SK-N-SH (cell line): ENCODE data around the gene LSM4. TPM values are rescaled to one million over a fixed set of nuclear protein-coding genes. Genes with fewer than 3 reads are reported as not detected.

ENCODE experiments used
- CTCF ChIA-PET: fragments of 300-600, 350-600 bp; formaldehyde crosslinking; extraction: SDS; loops from one replicate; lab custom pipeline; 2021; lab: Yijun Ruan, JAX
- POLR2A ChIA-PET: fragments of 350-600 bp; sonication (Branson Sonifier 250); formaldehyde crosslinking; extraction: SDS; loops from one replicate; lab custom pipeline; 2020; ENCODE audit warnings: antibody characterized with exemption, inconsistent platforms; lab: Yijun Ruan, JAX
- DNase-seq: peaks from one replicate; pipeline ENCODE4 v3.0.0; 2012
- H2AFZ ChIP-seq: fragments of 200-600 bp; sonication (generic); 2 replicates; pipeline ENCODE4 v1.8.1; 2016; ENCODE audit warnings: antibody characterized with exemption, mild to moderate bottlenecking, low read depth
- H3F3A ChIP-seq: fragments of 200-600 bp; sonication (generic); replicated peaks from 2 replicates; pipeline ENCODE3; 2016; ENCODE audit warnings: antibody characterized with exemption, mild to moderate bottlenecking; ENCODE audit not compliant: insufficient read depth
- H3K27ac ChIP-seq, 2 experiments: fragments of 200-500 bp in 1 of 2; fragments of 200-600 bp in 1 of 2; sonication (Bioruptor generic) in 1 of 2; sonication (generic), shearing (Covaris generic) in 1 of 2; 2 replicates each; pipeline versions ENCODE4 v1.5.1 to v1.6.1; 2014 to 2016; ENCODE audit warnings: low read depth in 2 of 2, inconsistent platforms in 1 of 2, low read length in 1 of 2, mild to moderate bottlenecking in 1 of 2, mixed read lengths in 1 of 2
- H3K27me3 ChIP-seq: fragments of 200-600 bp; sonication (generic), shearing (Covaris generic); 2 replicates; pipeline ENCODE4 v1.6.1; 2016; ENCODE audit warnings: mixed run types; ENCODE audit not compliant: insufficient read depth
- H3K36me3 ChIP-seq, 2 experiments: fragments of 200-500 bp in 1 of 2; fragments of 200-600 bp in 1 of 2; sonication (Bioruptor generic) in 1 of 2; sonication (generic) in 1 of 2; replicated peaks in 1 of 2; 2 replicates each; pipeline versions ENCODE3 to v1.5.1; 2014 to 2016; ENCODE audit warnings: low read length in 1 of 2, mild to moderate bottlenecking in 1 of 2; ENCODE audit not compliant: insufficient read depth in 2 of 2, control insufficient read depth in 1 of 2
- H3K4me1 ChIP-seq, 2 experiments: fragments of 200-500 bp in 1 of 2; fragments of 200-600 bp in 1 of 2; sonication (Bioruptor generic) in 1 of 2; sonication (generic), shearing (Covaris generic) in 1 of 2; 2 replicates each; pipeline versions ENCODE4 v1.5.1 to v1.6.1; 2014 to 2016; ENCODE audit warnings: low read depth in 1 of 2, low read length in 1 of 2, mixed run types in 1 of 2; ENCODE audit not compliant: insufficient read depth in 2 of 2, control insufficient read depth in 1 of 2
- H3K4me2 ChIP-seq: fragments of 200-600 bp; sonication (generic), shearing (Covaris generic); 2 replicates; pipeline ENCODE4 v1.6.1; 2017; ENCODE audit warnings: mixed run types
- H3K4me3 ChIP-seq, 2 experiments: fragments of 200-500 bp in 1 of 2; fragments of 200-600 bp in 1 of 2; sonication (Bioruptor generic) in 1 of 2; sonication (generic), shearing (Covaris generic) in 1 of 2; 2 replicates each; pipeline versions ENCODE4 v1.5.1 to v1.8.1; 2014 to 2016; ENCODE audit warnings: low read depth in 2 of 2, inconsistent platforms in 1 of 2, low read length in 1 of 2, mild to moderate bottlenecking in 1 of 2, mixed read lengths in 1 of 2, moderate library complexity in 1 of 2
- H3K79me2 ChIP-seq: fragments of 200-600 bp; sonication (generic); 2 replicates; pipeline ENCODE4 v1.8.1; 2017; ENCODE audit warnings: mild to moderate bottlenecking; ENCODE audit not compliant: insufficient read depth
- H3K9ac ChIP-seq: fragments of 200-600 bp; sonication (generic); 2 replicates; pipeline ENCODE4 v1.6.1; 2017; ENCODE audit warnings: mixed run types
- H3K9me2 ChIP-seq: fragments of 200-600 bp; sonication (generic); 2 replicates; pipeline ENCODE4 v1.6.1; 2017; ENCODE audit warnings: mixed run types
- H3K9me3 ChIP-seq: fragments of 200-600 bp; sonication (generic); 2 replicates; pipeline ENCODE4 v1.6.1; 2017; ENCODE audit warnings: mixed run types, mild to moderate bottlenecking, moderate library complexity
- H4K20me1 ChIP-seq: fragments of 200-600 bp; sonication (generic); 2 replicates; pipeline ENCODE4 v1.6.1; 2017; ENCODE audit warnings: mild to moderate bottlenecking, mixed run types; ENCODE audit not compliant: insufficient read depth
- CTCF ChIP-seq: fragments of 200-600 bp; sonication (generic); IDR thresholded peaks from 2 replicates; pipeline ENCODE4 v1.6.1; 2017; ENCODE audit warnings: antibody characterized with exemption, mild to moderate bottlenecking, moderate library complexity
- ELF1 ChIP-seq: IDR thresholded peaks from 2 replicates; pipeline ENCODE4 v1.4.0; 2012
- EP300 ChIP-seq, 2 experiments: IDR thresholded peaks; 2 replicates each; pipeline versions ENCODE4 v1.4.0 to v1.6.1; 2012; ENCODE audit warnings: borderline replicate concordance in 1 of 2, low read depth in 1 of 2, low read length in 1 of 2
- EZH2phosphoT487 ChIP-seq: fragments of 200-600 bp; sonication (generic); IDR thresholded peaks from 2 replicates; pipeline ENCODE4 v1.6.1; 2017; ENCODE audit warnings: low read depth, mixed run types, mild to moderate bottlenecking, antibody characterized with exemption, moderate library complexity, borderline replicate concordance
- FOSL2 ChIP-seq: IDR thresholded peaks from 2 replicates; pipeline ENCODE4 v1.4.0; 2012; ENCODE audit warnings: low read depth, mild to moderate bottlenecking, moderate library complexity, borderline replicate concordance
- GABPA ChIP-seq: IDR thresholded peaks from 2 replicates; pipeline ENCODE4 v1.4.0; 2012; ENCODE audit warnings: low read depth, mild to moderate bottlenecking
- GATA2 ChIP-seq: sonication (generic); formaldehyde crosslinking; IDR thresholded peaks from 2 replicates; pipeline ENCODE4 v1.5.0; 2020; ENCODE audit warnings: mild to moderate bottlenecking, missing genetic modification reagents
- IRF3 ChIP-seq: fragments of 150-350 bp; IDR thresholded peaks from 2 replicates; pipeline ENCODE4 v1.6.1; 2016; ENCODE audit warnings: mild to moderate bottlenecking, low read depth, low read length
- MAX ChIP-seq: IDR thresholded peaks from 2 replicates; pipeline ENCODE4 v1.4.0; 2012; ENCODE audit warnings: low read depth
- MEF2A ChIP-seq: IDR thresholded peaks from 2 replicates; pipeline ENCODE4 v1.4.0; 2012; ENCODE audit warnings: low read depth, borderline replicate concordance
- PBX3 ChIP-seq: IDR thresholded peaks from 2 replicates; pipeline ENCODE4; 2012
- POLR2AphosphoS5 ChIP-seq: IDR thresholded peaks from 2 replicates; pipeline ENCODE4 v1.6.1; 2012; ENCODE audit warnings: low read depth, low read length
- RCOR1 ChIP-seq: fragments of 150-350 bp; IDR thresholded peaks from 2 replicates; pipeline ENCODE4 v1.6.1; 2017; ENCODE audit warnings: antibody characterized with exemption, low read length
- RFX5 ChIP-seq: IDR thresholded peaks from 2 replicates; pipeline ENCODE4 v1.6.1; 2012; ENCODE audit warnings: mild to moderate bottlenecking, improper control_type of control experiment, low read length
- SIN3A ChIP-seq: IDR thresholded peaks from 2 replicates; pipeline ENCODE4 v1.6.1; 2012; ENCODE audit warnings: low read depth, mild to moderate bottlenecking, low read length, moderate library complexity, borderline replicate concordance
- SMC3 ChIP-seq: IDR thresholded peaks from 2 replicates; pipeline ENCODE4 v1.6.1; 2012; ENCODE audit warnings: low read depth, low read length, improper control_type of control experiment
- TEAD4 ChIP-seq: IDR thresholded peaks from 2 replicates; pipeline ENCODE4 v1.4.0; 2012; ENCODE audit warnings: mild to moderate bottlenecking, borderline replicate concordance; ENCODE audit not compliant: insufficient read depth
- USF1 ChIP-seq: IDR thresholded peaks from 2 replicates; pipeline ENCODE4 v1.4.0; 2012; ENCODE audit warnings: low read depth, borderline replicate concordance
- USF2 ChIP-seq: fragments of 150-350 bp; IDR thresholded peaks from 2 replicates; pipeline ENCODE4 v1.6.1; 2017; ENCODE audit warnings: antibody characterized with exemption, low read length, low read depth, borderline replicate concordance
- WGBS: methylation state at CpG from one replicate; pipeline ENCODE4 v1.1.6; 2017; ENCODE audit warnings: low lambda C conversion rate; 5-methylcytosine and 5-hydroxymethylcytosine counted together
- polyA plus RNA-seq, 3 experiments: library from polyadenylated mRNA; depleted of rRNA; stranded (reverse); fragments of >200 nt; gene quantifications; 2 replicates each; pipeline ENCODE4 v1.2.3, GENCODE V29; 2012

Gene LSM4
- polyA plus RNA-seq, 1 of the 3 experiments (the other 2 are of a cell fraction) = 277 TPM

- WGBS = 93% methylated on average over 9 of the region's 9 CpGs
- TF ChIP-seq EP300 (IDR thresholded peaks at IDR 0.05; ENCODE audit: borderline replicate concordance in 1 of 2, low read depth in 1 of 2, low read length in 1 of 2) (no peak), SIN3A (no peak), GATA2 (no peak), RFX5 (no peak), PBX3 (no peak), FOSL2 (no peak), GABPA (no peak), RCOR1 (no peak), TEAD4 (no peak), MEF2A (no peak), SMC3 (no peak), CTCF (no peak), POLR2AphosphoS5 (no peak), MAX (no peak), USF2 (no peak), EZH2phosphoT487 (no peak), ELF1 (no peak), IRF3 (no peak), USF1 (no peak)
- Histone ChIP-seq H3K9me2 (no peaks in the 10 kb centered on the region), H3K27ac (no peak overlapping the region), H3K36me3 (peaks cover 6 to 16% of the 10 kb centered on the region in 2 experiments), H3K79me2 (peaks cover 20% of the 10 kb centered on the region), H3K4me1 (peaks cover 0 to 4% of the 10 kb centered on the region in 2 experiments; a peak in 3 of 4 replicates), H4K20me1 (peaks cover 54% of the 10 kb centered on the region), H3K9ac (no peak overlapping the region), H2AFZ (no peak overlapping the region), H3K9me3 (no peaks in the 10 kb centered on the region), H3K4me2 (no peak overlapping the region), H3K4me3 (no peak overlapping the region), H3F3A (peaks cover 18% of the 10 kb centered on the region), H3K27me3 (no peaks in the 10 kb centered on the region)
- CTCF ChIA-PET = interaction anchor here (4.3 to 13.0 kb wide), 3 partner anchors 10 to 57 kb away, joined by 28 to 216 read pairs (median 56); partner anchors contain the start of gene JUND
- POLR2A ChIA-PET = no interaction called here
- DNase-seq = no peak
Measured at GRCh38 chr19:18270326-18270725, 52.5 kb downstream of the LSM4 start.
